Cardiac muscle cell (in vitro differentiated cells and primary cell): Measurements from ENCODE around the gene PNPLA6. TPM values are rescaled to one million over a fixed set of nuclear protein-coding genes. Genes with fewer than 3 reads are reported as not detected.

Experiments
- DNase-seq, 2 donors: peaks; one replicate each; pipeline versions ENCODE4 v3.0.0 to v3.0.0-alpha.2; 2010 to 2017; ENCODE audit warnings: low read depth in 1 of 2, low spot score in 1 of 2
- H3K27ac ChIP-seq: fragments of 200-600 bp; sonication (generic); 2 replicates; pipeline ENCODE4 v1.5.1; 2016
- H3K27me3 ChIP-seq: fragments of 200-600 bp; sonication (generic); 2 replicates; pipeline ENCODE4 v1.6.0; 2016; ENCODE audit warnings: control low read depth
- H3K36me3 ChIP-seq: fragments of 200-600 bp; sonication (generic); 2 replicates; pipeline ENCODE4 v1.5.1; 2016; ENCODE audit warnings: control low read depth
- H3K4me1 ChIP-seq: fragments of 200-600 bp; sonication (generic); 2 replicates; pipeline ENCODE4 v1.8.1; 2017; ENCODE audit warnings: low read depth, mild to moderate bottlenecking, mixed run types
- H3K4me3 ChIP-seq: fragments of 200-600 bp; sonication (generic); 2 replicates; pipeline ENCODE4 v1.5.1; 2016; ENCODE audit warnings: mild to moderate bottlenecking
- H3K9me3 ChIP-seq: fragments of 200-600 bp; sonication (generic); 2 replicates; pipeline ENCODE4 v1.5.1; 2017; ENCODE audit warnings: low read depth, mild to moderate bottlenecking, control low read depth
- CTCF ChIP-seq: IDR thresholded peaks from 2 replicates; pipeline ENCODE4 v1.5.1; 2012; ENCODE audit warnings: low read depth, mild to moderate bottlenecking, low read length
- polyA plus RNA-seq: library from polyadenylated mRNA; unstranded; fragments of >200 nt; fragmentation: Nextera tagmentation; extraction: Ambion mirVana; gene quantifications from 2 replicates; pipeline ENCODE4 v1.2.1, GENCODE V29; 2016
- total RNA-seq: library from RNA; depleted of rRNA; stranded (reverse); fragments of >200 nt; gene quantifications from 2 replicates; pipeline ENCODE4 v1.2.3, GENCODE V29; 2016

PNPLA6 gene
- total and polyA plus RNA-seq, 2 experiments from 2014 or later: 29.3 to 56.4 TPM

- Histone ChIP-seq H3K27ac (no peak overlapping the region), H3K36me3 (no peaks in the 10 kb centered on the region), H3K4me1 (no peaks in the 10 kb centered on the region), H3K9me3 (no peaks in the 10 kb centered on the region), H3K27me3 (peaks cover 3% of the 10 kb centered on the region), H3K4me3 (no peak overlapping the region)
- TF ChIP-seq CTCF: no peak
- no peak for DNase-seq
These were observed 54.7 kb downstream of the PNPLA6 start for GRCh38 chr19:7590256-7590655.

GRCh38 chr19:7595466-7596133 lies 60.1 kb downstream of the PNPLA6 start, which contains the start of gene CAMSAP3:
Gene CAMSAP3 (plus strand): TSS chr19:7595863. CDS start chr19:7596003, 140 bp downstream.
- Histone ChIP-seq H3K36me3 (no peaks in the 10 kb centered on the region), H3K4me1 (no peaks in the 10 kb centered on the region), H3K4me3 (peak within 1 kb of the TSS; percentile 72), H3K9me3 (no peaks in the 10 kb centered on the region), H3K27me3 (peaks cover 20% of the 10 kb centered on the region), H3K27ac (no peak within 1 kb of the TSS)
- TF ChIP-seq CTCF: no peak
- DNase-seq: peak in 1 of 2 donors; percentile 83

GRCh38 chr19:7596211-7596937 lies 60.9 kb downstream of the PNPLA6 start:
- no peaks in the 10 kb centered on the region for H3K36me3 ChIP-seq
- peak overlapping the region; percentile 72 for H3K4me3 ChIP-seq
- DNase-seq: no peak
- TF ChIP-seq CTCF: no peak
- no peak overlapping the region for H3K27ac ChIP-seq
- H3K27me3 ChIP-seq: peaks cover 20% of the 10 kb centered on the region
- H3K4me1 ChIP-seq: no peaks in the 10 kb centered on the region
- H3K9me3 ChIP-seq: no peaks in the 10 kb centered on the region

- H3K27me3 ChIP-seq: peaks cover 20% of the 10 kb centered on the region
- TF ChIP-seq CTCF: no peak
- no peaks in the 10 kb centered on the region for H3K9me3 ChIP-seq
- H3K36me3 ChIP-seq: no peaks in the 10 kb centered on the region
- H3K27ac ChIP-seq: no peak overlapping the region
- H3K4me1 ChIP-seq: no peaks in the 10 kb centered on the region
- H3K4me3 ChIP-seq: no peak overlapping the region
- DNase-seq: no peak
These were observed 62.2 kb downstream of the PNPLA6 start for GRCh38 chr19:7597689-7598088.

- TF ChIP-seq CTCF: no peak
- no peaks in the 10 kb centered on the region for H3K4me1 ChIP-seq
- no peak overlapping the region for H3K27ac ChIP-seq
- no peak for DNase-seq
- H3K36me3 ChIP-seq: no peaks in the 10 kb centered on the region
- peaks cover 20% of the 10 kb centered on the region for H3K27me3 ChIP-seq
- no peaks in the 10 kb centered on the region for H3K9me3 ChIP-seq
- H3K4me3 ChIP-seq: no peak overlapping the region
These were observed 62.7 kb downstream of the PNPLA6 start for GRCh38 chr19:7598180-7598579.
